Endothelial cell of umbilical vein (primary cell): Measurements from ENCODE around the gene ALDH3B2. TPM values are rescaled to one million over a fixed set of nuclear protein-coding genes. Genes with fewer than 3 reads are reported as not detected.
"Not testable (repeated sequence)": the region's sequence is repeated elsewhere in the genome, so short reads cannot be mapped to it uniquely, and the experiment has no call there.

Source experiments
- BruUV-seq: library from RNA; stranded (reverse); fragments of 400-500 nt; replicated peaks from 2 replicates; lab custom pipeline; 2021; lab: Mats Ljungman, UMichigan
- CTCF ChIA-PET: fragments of 300-600, 350-600 bp; sonication (Branson Sonifier 250); formaldehyde crosslinking; loops from one replicate; lab custom pipeline; 2021; ENCODE audit warnings: antibody characterized with exemption, inconsistent platforms; lab: Charles Lee
- POLR2A ChIA-PET: fragments of 300-600, 350-600 bp; sonication (Branson Sonifier 250); formaldehyde crosslinking; loops from one replicate; lab custom pipeline; 2021; ENCODE audit warnings: antibody characterized with exemption, inconsistent platforms; lab: Charles Lee
- DNase-seq: peaks from one replicate; pipeline ENCODE4 v3.0.0-alpha.2; 2011; ENCODE audit warnings: low read depth, low spot score
- FAIRE-seq: peaks from 2 replicates; lab custom pipeline; 2011; peaks lifted over from hg19 to GRCh38; lab: Jason Lieb, UNC
- H2AFZ ChIP-seq: 2 replicates; pipeline ENCODE4 v1.6.0; 2012; ENCODE audit warnings: low read depth, low read length, control low read depth, inconsistent platforms
- H3K27ac ChIP-seq: 2 replicates; pipeline ENCODE4 v1.5.1; 2011; ENCODE audit warnings: low read depth, mild to moderate bottlenecking, control low read depth, low read length, moderate library complexity; ENCODE audit not compliant: insufficient read depth
- H3K27me3 ChIP-seq, 2 experiments: 2 replicates each; pipeline versions ENCODE4 v1.6.0 to v1.6.1; 2011; ENCODE audit warnings: low read length in 2 of 2, mixed read lengths in 1 of 2; ENCODE audit not compliant: control insufficient read depth in 2 of 2, insufficient read depth in 2 of 2
- H3K36me3 ChIP-seq, 2 experiments: 2 replicates in 1 of 2; 3 replicates in 1 of 2; pipeline ENCODE4 v1.5.1; 2011; ENCODE audit warnings: low read length in 2 of 2, mild to moderate bottlenecking in 1 of 2, moderate library complexity in 1 of 2; ENCODE audit not compliant: control insufficient read depth in 2 of 2, insufficient read depth in 2 of 2; ENCODE audit errors: extremely low read depth in 1 of 2
- H3K4me1 ChIP-seq: 3 replicates; pipeline ENCODE4 v1.5.1; 2011; ENCODE audit warnings: mild to moderate bottlenecking, low read length; ENCODE audit not compliant: control insufficient read depth, insufficient read depth; ENCODE audit errors: extremely low read depth
- H3K4me2 ChIP-seq: 2 replicates; pipeline ENCODE4 v1.6.1; 2011; ENCODE audit warnings: low read length, control low read depth, mixed read lengths; ENCODE audit not compliant: insufficient read depth
- H3K4me3 ChIP-seq, 3 experiments: fragments of 200-600 bp in 1 of 3; sonication (generic), shearing (Covaris generic) in 1 of 3; replicated peaks in 1 of 3; 2 replicates each; pipeline ENCODE4 v1.5.1; 2011 to 2016; ENCODE audit warnings: control low read depth in 3 of 3, low read length in 3 of 3, mild to moderate bottlenecking in 2 of 3, inconsistent platforms in 1 of 3, low read depth in 1 of 3, moderate library complexity in 1 of 3; ENCODE audit not compliant: insufficient read depth in 1 of 3
- H3K79me2 ChIP-seq: 2 replicates; pipeline ENCODE4 v1.6.0; 2012; ENCODE audit warnings: low read length, inconsistent platforms; ENCODE audit not compliant: control insufficient read depth, insufficient read depth
- H3K9ac ChIP-seq: replicated peaks from 2 replicates; pipeline ENCODE3; 2011; ENCODE audit warnings: low read length, control low read depth; ENCODE audit not compliant: insufficient read depth; ENCODE audit errors: extremely low read depth
- H3K9me1 ChIP-seq: replicated peaks from 3 replicates; pipeline ENCODE4 v1.6.0; 2011; ENCODE audit warnings: mild to moderate bottlenecking, low read length; ENCODE audit not compliant: control insufficient read depth, insufficient read depth; ENCODE audit errors: extremely low read depth
- H3K9me3 ChIP-seq: replicated peaks from 2 replicates; pipeline ENCODE4 v1.5.1; 2012; ENCODE audit warnings: low read length, inconsistent platforms; ENCODE audit not compliant: control insufficient read depth, insufficient read depth
- H4K20me1 ChIP-seq: replicated peaks from 2 replicates; pipeline ENCODE3; 2011; ENCODE audit warnings: mild to moderate bottlenecking, low read length; ENCODE audit not compliant: control insufficient read depth, insufficient read depth; ENCODE audit errors: extremely low read depth
- EZH2 ChIP-seq: IDR thresholded peaks from 2 replicates; pipeline ENCODE4 v1.6.1; 2012; ENCODE audit warnings: borderline replicate concordance, low read depth, mild to moderate bottlenecking, moderate library complexity, low read length, inconsistent platforms; ENCODE audit not compliant: severe bottlenecking
- dilution Hi-C: fragments of 300-500 bp; cut with MboI; formaldehyde crosslinking; loops from one replicate; pipeline ENCODE4 v1.15.0; 2019; ENCODE audit warnings: low sequenced_read_pairs; ENCODE audit not compliant: extremely low pct_ligation_motif_present
- intact Hi-C: fragments of 100-400 bp; cut with micrococcal nuclease; formaldehyde crosslinking; loops from one replicate; pipeline ENCODE4 v1.10.0; 2022
- polyA plus RNA-seq, 4 experiments: library from polyadenylated mRNA; depleted of rRNA in 3 of 4; stranded (reverse) in 3 of 4; unstranded in 1 of 4; fragments of >200 nt; gene quantifications; 2 replicates each; pipeline versions ENCODE4 v1.2.1 to v1.2.3, GENCODE V29; 2011 to 2012; ENCODE audit warnings: missing spikeins in 1 of 4
- total RNA-seq: library from RNA; stranded (reverse); gene quantifications from 2 replicates; pipeline ENCODE4 v1.2.3, GENCODE V29; 2021
- TF ChIP-seq, protein P1 (sequence below), 2 donors: IDR thresholded peaks; 1 replicate in 1 of 2; 2 replicates in 1 of 2; pipeline ENCODE4 v1.5.1; 2011; ENCODE audit warnings: low read length in 2 of 2, mild to moderate bottlenecking in 2 of 2, moderate library complexity in 2 of 2, control low read depth in 1 of 2, inconsistent platforms in 1 of 2, low read depth in 1 of 2; ENCODE audit not compliant: insufficient read depth in 1 of 2; ENCODE audit errors: extremely low read depth in 1 of 2

The ALDH3B2 gene
- total and polyA plus RNA-seq, 2 donors (not counting 3 experiments of a cell fraction or from before 2014, with no cell fraction given), result not detected

GRCh38 chr11:67713892-67714509 is 39.6 kb upstream of the ALDH3B2 start:
- H3K27me3 ChIP-seq, H3K9me3 ChIP-seq, DNase-seq, H4K20me1 ChIP-seq, H3K4me2 ChIP-seq, H3K4me1 ChIP-seq, FAIRE-seq, intact Hi-C loops, BruUV-seq, dilution Hi-C loops, H3K36me3 ChIP-seq, POLR2A ChIA-PET, H3K9me1 ChIP-seq, H3K79me2 ChIP-seq, H3K27ac ChIP-seq, H3K9ac ChIP-seq, H2AFZ ChIP-seq, H3K4me3 ChIP-seq: not testable (repeated sequence)
- TF ChIP-seq, protein P1, sequence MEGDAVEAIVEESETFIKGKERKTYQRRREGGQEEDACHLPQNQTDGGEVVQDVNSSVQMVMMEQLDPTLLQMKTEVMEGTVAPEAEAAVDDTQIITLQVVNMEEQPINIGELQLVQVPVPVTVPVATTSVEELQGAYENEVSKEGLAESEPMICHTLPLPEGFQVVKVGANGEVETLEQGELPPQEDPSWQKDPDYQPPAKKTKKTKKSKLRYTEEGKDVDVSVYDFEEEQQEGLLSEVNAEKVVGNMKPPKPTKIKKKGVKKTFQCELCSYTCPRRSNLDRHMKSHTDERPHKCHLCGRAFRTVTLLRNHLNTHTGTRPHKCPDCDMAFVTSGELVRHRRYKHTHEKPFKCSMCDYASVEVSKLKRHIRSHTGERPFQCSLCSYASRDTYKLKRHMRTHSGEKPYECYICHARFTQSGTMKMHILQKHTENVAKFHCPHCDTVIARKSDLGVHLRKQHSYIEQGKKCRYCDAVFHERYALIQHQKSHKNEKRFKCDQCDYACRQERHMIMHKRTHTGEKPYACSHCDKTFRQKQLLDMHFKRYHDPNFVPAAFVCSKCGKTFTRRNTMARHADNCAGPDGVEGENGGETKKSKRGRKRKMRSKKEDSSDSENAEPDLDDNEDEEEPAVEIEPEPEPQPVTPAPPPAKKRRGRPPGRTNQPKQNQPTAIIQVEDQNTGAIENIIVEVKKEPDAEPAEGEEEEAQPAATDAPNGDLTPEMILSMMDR (IDR thresholded peaks at IDR 0.05; ENCODE audit: extremely low read depth in 1 of 2, insufficient read depth in 1 of 2, low read depth in 1 of 2, low read length in 2 of 2), result peak in 1 of 2 donors; percentile 12
- CTCF ChIA-PET, result interaction anchor here (0.6 to 1.3 kb wide), 4 partner anchors 65 to 100 kb away, joined by 3 to 7 read pairs (median 6); partner anchors contain the start of gene NUDT8

DNA sequence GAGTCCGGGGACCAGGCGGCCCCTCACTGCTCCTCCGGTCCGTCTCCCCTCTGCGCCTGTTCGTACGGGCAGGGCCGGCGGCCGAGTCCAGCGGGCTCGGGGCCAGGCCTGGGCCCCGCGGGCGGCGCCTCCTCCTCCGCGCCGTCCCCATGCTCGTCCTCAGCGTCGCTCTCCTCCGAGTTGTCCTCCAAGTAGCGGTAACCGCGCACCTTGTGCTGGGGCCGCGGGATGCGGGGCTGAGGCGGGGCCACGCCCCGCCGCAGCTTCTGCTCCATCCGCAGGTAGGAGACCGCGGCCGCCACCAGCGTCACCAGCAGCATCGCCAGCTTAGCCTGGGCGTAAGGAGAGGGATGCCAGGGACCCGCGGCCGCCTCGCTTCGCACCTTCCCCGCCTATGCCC is 37.3 kb upstream of the ALDH3B2 start:
- H3K9me3 ChIP-seq, dilution Hi-C loops, H3K27me3 ChIP-seq, CTCF ChIA-PET, H3K4me1 ChIP-seq, BruUV-seq, H3K4me2 ChIP-seq, POLR2A ChIA-PET, H3K79me2 ChIP-seq, DNase-seq, H3K36me3 ChIP-seq, H2AFZ ChIP-seq, H3K9me1 ChIP-seq, H3K27ac ChIP-seq, FAIRE-seq, H3K9ac ChIP-seq, H4K20me1 ChIP-seq, intact Hi-C loops, H3K4me3 ChIP-seq: not testable (repeated sequence)
- peak; percentile 40 for TF ChIP-seq EZH2

GRCh38 chr11:67711212-67711611 is 36.8 kb upstream of the ALDH3B2 start:
- H3K36me3 ChIP-seq, H3K9ac ChIP-seq, H3K9me1 ChIP-seq, H3K27me3 ChIP-seq, H3K79me2 ChIP-seq, FAIRE-seq, CTCF ChIA-PET, intact Hi-C loops, POLR2A ChIA-PET, H2AFZ ChIP-seq, H3K27ac ChIP-seq, H3K9me3 ChIP-seq, H3K4me1 ChIP-seq, dilution Hi-C loops, DNase-seq, BruUV-seq, H3K4me3 ChIP-seq, H3K4me2 ChIP-seq, H4K20me1 ChIP-seq: not testable (repeated sequence)
